Heart left ventricle (tissue), 16 donors: ENCODE data around the gene PHACTR1. TPM values are rescaled to one million over a fixed set of nuclear protein-coding genes. Genes with fewer than 3 reads are reported as not detected.
"Not testable (repeated sequence)": the region's sequence is repeated elsewhere in the genome, so short reads cannot be mapped to it uniquely, and the experiment has no call there.

Experiments used
- ATAC-seq, 4 donors: fragments of 200-7000 bp; cut with Tn5 transposase; one replicate each; pipeline ENCODE4 v1.9.1; 2020 to 2022; ENCODE audit warnings: moderate library complexity in 4 of 4, mild to moderate bottlenecking in 3 of 4, moderate number of reproducible peaks in 1 of 4
- DNase-seq, 5 donors: peaks; one replicate each; pipeline ENCODE4 v3.0.0-alpha.2; 2020
- H3K27ac ChIP-seq, 12 donors: fragments of 200-600 bp; sonication (generic) in 4 of 12; one replicate each; pipeline versions ENCODE4 v1.5.0 to v1.8.0; 2016 to 2022; ENCODE audit warnings: mild to moderate bottlenecking in 2 of 12
- H3K27me3 ChIP-seq, 9 donors: fragments of 200-600 bp; sonication (generic) in 2 of 9; one replicate each; pipeline versions ENCODE4 v1.5.1 to v1.8.0; 2016 to 2022; ENCODE audit warnings: mild to moderate bottlenecking in 3 of 9
- H3K36me3 ChIP-seq, 9 donors: fragments of 200-600 bp; sonication (generic) in 2 of 9; one replicate each; pipeline versions ENCODE4 v1.5.0 to v1.8.0; 2018 to 2022; ENCODE audit warnings: mild to moderate bottlenecking in 2 of 9
- H3K4me1 ChIP-seq, 12 donors: fragments of 200-600 bp; sonication (generic) in 4 of 12; one replicate each; pipeline versions ENCODE4 v1.5.0 to v1.8.0; 2016 to 2022; ENCODE audit warnings: mild to moderate bottlenecking in 3 of 12
- H3K4me3 ChIP-seq, 12 donors: fragments of 200-600 bp; sonication (generic) in 4 of 12; one replicate each; pipeline versions ENCODE4 v1.5.0 to v1.8.0; 2017 to 2022; ENCODE audit warnings: mild to moderate bottlenecking in 9 of 12, moderate library complexity in 4 of 12
- H3K9me3 ChIP-seq, 12 donors: fragments of 200-600 bp; sonication (generic) in 4 of 12; one replicate each; pipeline versions ENCODE4 v1.5.0 to v1.8.0; 2016 to 2022; ENCODE audit warnings: mild to moderate bottlenecking in 1 of 12
- CTCF ChIP-seq, 12 donors: fragments of 200-600 bp; sonication (generic) in 4 of 12; IDR thresholded peaks; one replicate each; pipeline versions ENCODE4 v1.5.0 to v1.8.0; 2018 to 2022; ENCODE audit warnings: antibody characterized with exemption in 12 of 12, mild to moderate bottlenecking in 5 of 12
- POLR2A ChIP-seq, 2 donors: fragments of 450-650 bp; IDR thresholded peaks; one replicate each; pipeline ENCODE4 v1.6.1; 2017; ENCODE audit warnings: antibody characterized with exemption in 2 of 2, mild to moderate bottlenecking in 2 of 2, moderate library complexity in 2 of 2
- WGBS, 4 donors: extraction: QIAGEN DNeasy Blood & Tissue Kit in 2 of 4; methylation state at CpG; one replicate each; pipeline versions ENCODE4 v1.1.5 to v1.1.7; 2013 to 2018; 5-methylcytosine and 5-hydroxymethylcytosine counted together
- intact Hi-C, 10 donors: fragments of 100-400 bp; cut with DNase I; formaldehyde crosslinking; loops; one replicate each; pipeline versions ENCODE4 v1.11.1 to v1.14.2; 2022
- polyA plus RNA-seq, 2 donors: library from polyadenylated mRNA; stranded (reverse); fragments of 200-250 nt; gene quantifications; one replicate each; pipeline ENCODE4 v1.2.3, GENCODE V29; 2013
- total RNA-seq, 9 donors: library from RNA; depleted of rRNA in 2 of 9; stranded (reverse); fragments of >200 nt in 2 of 9; fragmentation: NEBNext Ultra II Directional in 3 of 9; extraction: Animal tissue kit (Norgen Biotek cat#: 25700) in 3 of 9; gene quantifications; one replicate each; pipeline versions ENCODE4 v1.1.0 to v1.2.4, GENCODE V29; 2016 to 2023
- donor health status: ischemic (EF 13 %, LVEDD 7.1; RV severe dilation, severe dysfunction).
- donor health status: healthy with polysubstance abuse.
- donor health status: DM: no; HTN: yes; CAD: no.
- donor health status: DM: no; HTN: no; CAD: no.
- donor health status: ischemic (EF 25% LVEDD 6.9; RV normal size, moderate dysfunction).
- donor health status: ischemic (EF 25% LVEDD 5.7; RV mildly dilated, moderate dysfunction).
- donor health status: healthy.
- donor health status: DM: yes; HTN: yes; CAD: no.
- donor health status: ischemic (EF 35%, LVEDD 5.7; RV mildly dilated, moderate dysfunction).
- donor health status: nonischemic (EF 11% LVEDD 7.7; RV severe dilation, severe dysfunction).
- donor health status: DM: yes; HTN: yes; CAD: no.
- donor health status: PGD.
- donor health status: ischemic (EF 29% LVEDD 5.4; RV normal size, mild dysfunction).
- donor health status: nonischemic (EF 23%, LVEDD 6.1; RV moderate dilation, normal function).

Gene PHACTR1
- total and polyA plus RNA-seq, 11 donors, result 21.2 to 238 (median 87.4) TPM

- DNase-seq (no peak), ATAC-seq (no peak)
- Histone ChIP-seq H3K4me3 (no peak overlapping the region), H3K36me3 (no peaks in the 10 kb centered on the region), H3K9me3 (no peaks in the 10 kb centered on the region), H3K27me3 (no peaks in the 10 kb centered on the region), H3K27ac (no peak overlapping the region), H3K4me1 (peaks cover 0 to 8% (median 0%) of the 10 kb centered on the region in 12 donors)
- no peak for TF ChIP-seq CTCF (IDR thresholded peaks at IDR 0.05)
- no peak for TF ChIP-seq POLR2A (IDR thresholded peaks at IDR 0.05)
- 79 to 86% (median 84%) methylated on average over 3 of the region's 3 CpGs for WGBS, 4 donors
- intact Hi-C loops, result no loop called here
Measured at GRCh38 chr6:12939314-12939713, 222.7 kb downstream of the PHACTR1 start.

GRCh38 chr6:12941422-12941821 is 224.9 kb downstream of the PHACTR1 start:
- H3K9me3 ChIP-seq, result no peaks in the 10 kb centered on the region
- H3K27ac ChIP-seq, result no peak overlapping the region
- TF ChIP-seq CTCF (IDR thresholded peaks at IDR 0.05), result no peak
- TF ChIP-seq POLR2A (IDR thresholded peaks at IDR 0.05), result no peak
- no peak overlapping the region for H3K4me3 ChIP-seq
- DNase-seq, result no peak
- WGBS, 4 donors, result 58 to 67% (median 64%) methylated on average over 8 of the region's 8 CpGs
- no peak for ATAC-seq
- H3K27me3 ChIP-seq, result no peaks in the 10 kb centered on the region
- intact Hi-C loops, result no loop called here
- peaks cover 0 to 8% (median 0%) of the 10 kb centered on the region in 12 donors for H3K4me1 ChIP-seq
- no peaks in the 10 kb centered on the region for H3K36me3 ChIP-seq

- ATAC-seq (no peak), DNase-seq (no peak)
- no peak for TF ChIP-seq POLR2A (IDR thresholded peaks at IDR 0.05)
- no peak for TF ChIP-seq CTCF (IDR thresholded peaks at IDR 0.05)
- no peaks in the 10 kb centered on the region for H3K36me3 ChIP-seq
- no peak overlapping the region for H3K27ac ChIP-seq
- 86 to 97% (median 96%) methylated on average over 2 of the region's 2 CpGs for WGBS, 4 donors
- H3K4me1 ChIP-seq, result peaks cover 0 to 16% (median 0%) of the 10 kb centered on the region in 12 donors
- H3K4me3 ChIP-seq, result no peak overlapping the region
- H3K27me3 ChIP-seq, result no peaks in the 10 kb centered on the region
- H3K9me3 ChIP-seq, result no peaks in the 10 kb centered on the region
- intact Hi-C loops, result no loop called here
Measured at GRCh38 chr6:12943549-12943948, 227.0 kb downstream of the PHACTR1 start.

- H3K9me3 ChIP-seq, result no peaks in the 10 kb centered on the region
- H3K27ac ChIP-seq, result no peak overlapping the region
- no peak for ATAC-seq
- 76 to 89% (median 83%) methylated on average over 2 of the region's 2 CpGs for WGBS, 4 donors
- DNase-seq, result no peak
- no peaks in the 10 kb centered on the region for H3K27me3 ChIP-seq
- no peak overlapping the region for H3K4me3 ChIP-seq
- no peaks in the 10 kb centered on the region for H3K36me3 ChIP-seq
- TF ChIP-seq CTCF (IDR thresholded peaks at IDR 0.05), result no peak
- TF ChIP-seq POLR2A (IDR thresholded peaks at IDR 0.05), result no peak
- intact Hi-C loops, result no loop called here
- peaks cover 0 to 16% (median 0%) of the 10 kb centered on the region in 12 donors for H3K4me1 ChIP-seq
Measured at GRCh38 chr6:12944001-12944400, 227.4 kb downstream of the PHACTR1 start.

GRCh38 chr6:12944528-12944927 is 228.0 kb downstream of the PHACTR1 start:
- H3K9me3 ChIP-seq, intact Hi-C loops, ATAC-seq, H3K4me3 ChIP-seq, H3K27me3 ChIP-seq, H3K36me3 ChIP-seq, DNase-seq, H3K27ac ChIP-seq: not testable (repeated sequence)
- WGBS, 4 donors, result 95 to 97% (median 96%) methylated on average over 16 of the region's 16 CpGs
- peaks cover 0 to 16% (median 0%) of the 10 kb centered on the region in 12 donors for H3K4me1 ChIP-seq
